HEK293 (cell line): ENCODE data around the gene LPO.

Source experiments
- ATF2 ChIP-seq: fragments of 450-650 bp; formaldehyde crosslinking; IDR thresholded peaks from 2 replicates; pipeline ENCODE4 v1.5.1; 2016; ENCODE audit warnings: missing biosample characterization, missing genetic modification characterization, low read depth
- CTCF ChIP-seq: fragments of 450-650 bp; formaldehyde crosslinking; IDR thresholded peaks from 2 replicates; pipeline ENCODE4 v1.5.1; 2016; ENCODE audit warnings: missing biosample characterization, missing genetic modification characterization
- IKZF3 ChIP-seq: fragments of 450-650 bp; IDR thresholded peaks from 2 replicates; pipeline ENCODE4 v1.5.0; 2018; ENCODE audit warnings: missing biosample characterization, mild to moderate bottlenecking, missing genetic modification characterization, moderate library complexity
- MEIS1 ChIP-seq: sonication (generic); formaldehyde crosslinking; IDR thresholded peaks from 2 replicates; pipeline ENCODE4 v1.8.1; 2022; ENCODE audit warnings: missing genetic modification reagents, mild to moderate bottlenecking, borderline replicate concordance
- OVOL3 ChIP-seq: fragments of 450-650 bp; formaldehyde crosslinking; IDR thresholded peaks from 2 replicates; pipeline ENCODE4 v1.5.1; 2016; ENCODE audit warnings: missing biosample characterization, missing genetic modification characterization
- TCF7L2 ChIP-seq: IDR thresholded peaks from 2 replicates; pipeline ENCODE4 v1.6.1; 2011; ENCODE audit warnings: low read depth, mild to moderate bottlenecking, inconsistent platforms, low read length, moderate library complexity, borderline replicate concordance
- ZBTB10 ChIP-seq: fragments of 450-650 bp; formaldehyde crosslinking; IDR thresholded peaks from 2 replicates; pipeline ENCODE4 v1.5.1; 2016; ENCODE audit warnings: missing biosample characterization, missing genetic modification characterization
- ZNF404 ChIP-seq: fragments of 450-650 bp; formaldehyde crosslinking; IDR thresholded peaks from 2 replicates; pipeline ENCODE4 v1.5.1; 2017; ENCODE audit warnings: missing biosample characterization, missing genetic modification characterization
- ZNF416 ChIP-seq: fragments of 450-650 bp; formaldehyde crosslinking; IDR thresholded peaks from 2 replicates; pipeline ENCODE4 v1.5.1; 2016; ENCODE audit warnings: missing biosample characterization, missing genetic modification characterization
- ZNF76 ChIP-seq: fragments of 450-650 bp; formaldehyde crosslinking; IDR thresholded peaks from 2 replicates; pipeline ENCODE4; 2016; ENCODE audit warnings: low read depth, missing biosample characterization, missing genetic modification characterization, borderline replicate concordance
- ZNF777 ChIP-seq: fragments of 450-650 bp; formaldehyde crosslinking; IDR thresholded peaks from 2 replicates; pipeline ENCODE4 v1.5.1; 2017; ENCODE audit warnings: missing biosample characterization, missing genetic modification characterization, borderline replicate concordance

- no peak for TF ChIP-seq IKZF3 (tag by site-specific recombination)
- TF ChIP-seq ZNF416 (tag by site-specific recombination): no peak
- TF ChIP-seq ZNF777 (tag by site-specific recombination): no peak
- TF ChIP-seq TCF7L2: no peak
- TF ChIP-seq ZNF404 (tag by site-specific recombination): no peak
- no peak for TF ChIP-seq CTCF (tag by site-specific recombination)
- no peak for TF ChIP-seq ATF2
- TF ChIP-seq ZNF76 (tag by site-specific recombination): no peak
- no peak for TF ChIP-seq MEIS1 (CRISPR knock-in tag)
- no peak for TF ChIP-seq OVOL3 (tag by site-specific recombination)
- no peak for TF ChIP-seq ZBTB10
These were observed 30.9 kb upstream of the LPO start for GRCh38 chr17:58207451-58207850.
